CD4-positive, alpha-beta T cell treated with Interleukin-6 for 4 hours (primary cell): ENCODE results near the gene FOXO6.

Experiments used
- DNase-seq: peaks from one replicate; pipeline ENCODE4 v3.0.0-alpha.2; 2020; ENCODE audit warnings: mixed read lengths

Gene FOXO6

GRCh38 chr1:41360786-41361494 lies at the start of gene FOXO6:
TSS of gene FOXO6 (plus strand) at chr1:41361434.
- peak; percentile 97 for DNase-seq

- DNase-seq = no peak
Observed at GRCh38 chr1:41312991-41313645, 48.1 kb upstream of the FOXO6 start.

GRCh38 chr1:41313661-41314131 lies 47.5 kb upstream of the FOXO6 start:
- no peak for DNase-seq

DNA sequence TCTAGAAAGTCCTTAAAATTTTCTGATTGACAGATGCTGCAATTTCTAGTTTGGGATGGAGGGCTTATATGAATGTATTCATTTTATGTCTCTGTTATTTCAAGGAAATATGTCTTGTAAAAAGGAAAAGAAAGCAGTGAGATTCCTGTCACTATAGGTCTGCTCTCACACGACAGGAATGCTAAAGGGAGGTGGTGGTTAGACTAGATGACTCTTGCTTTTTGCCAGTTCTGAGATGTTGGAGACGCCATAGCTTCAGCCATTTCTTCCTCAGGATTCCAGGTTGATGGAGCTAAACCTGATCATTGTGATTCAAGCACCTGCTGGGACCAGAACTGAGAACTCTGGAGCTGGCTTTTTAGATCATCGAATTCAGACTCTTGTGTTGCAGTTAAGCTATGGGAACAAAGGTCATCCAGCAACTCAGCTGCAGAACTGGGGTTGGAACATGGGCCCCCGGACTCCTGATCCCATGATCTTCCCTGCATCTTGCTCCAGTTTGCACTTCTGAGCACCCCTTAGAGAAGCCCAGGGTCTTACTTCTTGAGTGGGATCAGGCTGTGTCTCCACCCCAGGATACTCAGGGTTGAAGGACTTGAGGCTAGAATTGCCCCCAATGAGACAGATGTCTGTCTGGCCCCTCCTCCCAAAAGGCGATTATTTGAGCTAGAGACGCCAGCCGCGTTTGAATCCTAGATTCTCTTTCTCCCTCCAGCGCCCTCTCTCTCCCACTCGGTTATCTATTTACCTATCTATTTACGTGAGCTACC lies 46.7 kb upstream of the FOXO6 start:
- no peak for DNase-seq

DNA sequence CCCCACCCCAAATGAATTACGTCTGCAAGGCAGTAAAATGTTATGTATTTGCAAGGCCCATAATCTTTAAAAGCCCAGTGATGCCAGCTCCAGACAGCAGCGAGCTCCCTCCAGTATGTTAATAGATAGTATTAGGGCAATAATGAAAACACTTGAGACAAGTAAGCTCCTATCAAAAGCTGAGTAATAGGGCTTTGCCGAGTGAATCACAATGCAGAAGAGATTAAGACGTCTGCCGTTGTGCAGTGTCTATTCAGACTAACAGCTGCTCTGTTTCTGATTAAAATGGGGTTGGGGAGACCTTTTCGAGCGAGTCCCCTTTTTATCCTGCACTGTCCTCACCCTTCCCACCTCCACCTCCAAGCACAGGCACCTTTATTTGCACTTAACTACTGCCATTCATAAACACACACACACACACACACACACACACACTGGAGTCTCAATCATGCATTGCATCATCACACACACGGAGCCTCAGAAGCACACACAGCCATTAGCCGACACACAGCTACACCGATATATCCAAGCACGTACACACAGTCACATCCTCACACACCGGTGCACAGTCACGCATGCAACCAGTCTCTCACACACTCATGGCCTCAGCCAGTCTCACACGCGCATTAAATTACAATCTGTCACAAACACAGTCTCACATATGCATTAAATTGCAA lies 46.0 kb upstream of the FOXO6 start:
- DNase-seq = no peak

GRCh38 chr1:41315871-41316270 lies 45.4 kb upstream of the FOXO6 start:
- DNase-seq = no peak

DNA sequence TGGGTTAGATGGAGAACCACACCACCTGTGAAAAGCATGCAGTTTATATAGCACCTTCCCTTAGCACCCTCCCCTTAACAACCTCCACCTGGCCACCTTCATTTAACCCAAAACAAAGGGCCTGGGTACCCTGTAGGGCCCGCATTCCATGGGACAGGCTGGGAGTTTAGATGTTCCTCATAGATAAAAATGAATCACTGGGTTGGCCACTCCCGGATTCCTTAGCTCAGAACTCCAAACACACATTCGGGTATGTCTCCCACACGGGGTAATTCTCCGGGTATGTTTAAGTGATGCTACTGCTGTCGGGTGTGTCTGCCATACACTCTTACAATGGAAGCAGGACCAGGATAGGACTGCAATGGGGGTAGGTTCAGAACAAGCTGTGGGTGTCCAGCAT lies 43.9 kb upstream of the FOXO6 start:
- no peak for DNase-seq

DNA sequence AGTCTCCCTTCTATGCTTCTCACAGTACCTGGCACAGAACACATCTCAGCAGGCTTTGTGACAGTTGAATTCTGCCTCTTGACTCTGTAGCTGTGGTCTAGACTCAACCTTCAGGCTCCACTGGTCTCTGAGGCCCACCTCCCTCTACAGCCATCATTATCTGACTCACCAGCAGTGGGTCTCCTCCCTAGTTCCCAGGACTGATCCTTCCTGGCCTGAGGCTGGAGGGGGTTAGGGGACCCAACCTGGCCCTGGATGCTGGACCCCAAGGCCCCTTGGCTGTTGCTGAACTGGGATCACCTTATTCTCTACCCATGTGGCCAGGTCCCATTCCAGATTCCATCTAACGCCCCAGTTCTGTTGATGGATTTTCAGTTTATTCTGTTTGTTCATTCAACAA lies 43.1 kb upstream of the FOXO6 start:
- DNase-seq = no peak

DNA sequence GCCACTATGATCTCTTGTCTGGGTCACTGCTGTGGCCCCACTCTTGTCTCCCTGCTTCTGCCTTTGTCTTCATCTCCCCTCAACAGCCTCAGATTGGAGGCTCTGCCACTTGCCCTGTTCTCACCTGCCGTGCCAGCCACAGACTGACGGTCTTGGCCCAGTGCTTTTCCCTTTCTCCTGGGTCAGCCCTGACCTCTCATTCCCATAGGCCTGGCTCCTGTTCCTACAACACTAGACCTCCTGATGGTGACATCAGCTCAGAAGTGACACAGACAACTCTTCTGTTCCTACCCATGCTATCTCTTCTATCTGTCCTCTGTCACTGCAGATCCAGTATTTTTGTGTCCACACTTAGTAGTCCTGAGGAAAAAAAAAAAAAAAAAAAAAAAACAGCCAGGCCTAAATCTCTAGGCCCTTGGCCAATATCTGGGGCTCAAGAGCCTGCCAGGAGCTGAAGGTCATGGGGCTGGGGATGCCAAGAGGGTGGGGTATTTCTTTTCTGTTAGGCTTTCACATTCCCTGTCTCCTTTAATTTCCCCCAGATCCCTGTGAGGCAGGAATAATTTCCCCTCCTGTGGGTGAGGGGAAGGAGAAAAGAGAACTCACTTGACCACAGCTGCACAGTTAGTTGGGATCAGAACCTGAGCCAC lies 42.0 kb upstream of the FOXO6 start:
- DNase-seq = no peak

DNA sequence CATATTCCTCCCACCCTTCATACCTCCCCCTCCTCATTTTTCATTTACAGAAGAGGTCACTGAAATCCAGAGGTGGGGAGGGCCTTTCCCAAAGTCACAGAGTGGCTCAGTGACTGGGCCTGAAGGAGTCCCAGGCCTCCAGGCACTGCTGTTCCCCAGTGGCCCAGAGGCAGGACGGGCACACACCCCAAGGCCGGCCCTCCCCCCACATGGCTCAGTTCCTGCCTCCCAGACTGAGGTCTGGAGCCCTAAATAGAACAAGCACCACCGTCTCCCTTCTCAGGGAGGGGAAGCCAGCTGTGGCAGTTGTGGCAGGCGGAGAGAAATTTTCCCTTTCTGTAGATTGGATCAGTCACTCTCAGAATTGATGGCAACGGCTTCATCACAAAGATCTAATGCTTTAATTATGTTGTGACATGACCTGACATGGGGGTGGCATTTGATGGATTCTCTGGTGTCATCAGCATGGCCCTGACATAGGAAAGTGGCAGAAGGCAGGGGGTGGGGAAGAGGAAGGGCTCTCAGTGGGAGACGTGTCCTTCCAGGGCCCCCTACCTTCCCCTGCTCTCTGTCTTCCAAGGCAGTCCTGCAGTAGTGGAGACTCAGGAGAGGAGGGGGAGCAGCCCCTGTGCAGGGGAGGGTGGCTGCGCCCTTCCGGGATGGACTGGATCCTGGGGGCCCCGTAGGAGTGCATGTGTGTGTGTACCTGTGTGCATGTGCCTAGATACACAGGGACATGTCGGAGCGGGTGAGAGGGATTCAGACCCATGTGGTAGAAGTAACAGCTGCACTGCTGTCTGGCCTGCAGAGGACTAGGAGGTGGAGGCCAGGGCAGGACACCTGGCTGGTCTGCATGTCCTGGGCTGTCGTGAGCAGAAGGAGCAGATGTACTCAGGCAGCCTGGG lies 41.2 kb upstream of the FOXO6 start:
- DNase-seq = no peak

GRCh38 chr1:41320895-41321676 lies 40.1 kb upstream of the FOXO6 start:
- no peak for DNase-seq

- no peak for DNase-seq
Observed at GRCh38 chr1:41322101-41322661, 39.1 kb upstream of the FOXO6 start.

GRCh38 chr1:41322835-41323234 lies 38.4 kb upstream of the FOXO6 start:
- DNase-seq = peak; percentile 33

- DNase-seq = no peak
Observed at GRCh38 chr1:41323243-41323642, 38.0 kb upstream of the FOXO6 start.

DNA sequence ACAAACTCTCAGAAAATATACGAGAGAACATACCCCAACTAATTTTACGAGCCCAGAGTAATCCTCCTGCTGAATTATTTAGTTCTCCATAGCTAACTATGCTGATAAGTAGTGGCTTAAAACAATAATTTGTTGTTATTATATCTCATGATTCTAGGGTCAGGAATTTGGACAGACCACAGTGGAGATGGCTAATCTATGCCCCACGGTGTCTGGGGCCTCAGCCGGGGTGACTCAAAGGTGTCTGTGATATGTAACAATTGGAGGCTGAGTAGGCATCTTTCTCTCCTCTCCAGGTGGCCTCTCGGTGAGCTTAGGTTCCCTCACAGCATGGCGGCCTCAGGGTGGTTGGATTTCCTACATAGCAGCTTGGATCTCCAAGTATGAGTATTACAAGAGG lies 35.4 kb upstream of the FOXO6 start:
- DNase-seq = no peak

GRCh38 chr1:41327383-41327999 lies 33.7 kb upstream of the FOXO6 start:
- DNase-seq = no peak

GRCh38 chr1:41328001-41328615 lies 33.1 kb upstream of the FOXO6 start:
- no peak for DNase-seq

DNA sequence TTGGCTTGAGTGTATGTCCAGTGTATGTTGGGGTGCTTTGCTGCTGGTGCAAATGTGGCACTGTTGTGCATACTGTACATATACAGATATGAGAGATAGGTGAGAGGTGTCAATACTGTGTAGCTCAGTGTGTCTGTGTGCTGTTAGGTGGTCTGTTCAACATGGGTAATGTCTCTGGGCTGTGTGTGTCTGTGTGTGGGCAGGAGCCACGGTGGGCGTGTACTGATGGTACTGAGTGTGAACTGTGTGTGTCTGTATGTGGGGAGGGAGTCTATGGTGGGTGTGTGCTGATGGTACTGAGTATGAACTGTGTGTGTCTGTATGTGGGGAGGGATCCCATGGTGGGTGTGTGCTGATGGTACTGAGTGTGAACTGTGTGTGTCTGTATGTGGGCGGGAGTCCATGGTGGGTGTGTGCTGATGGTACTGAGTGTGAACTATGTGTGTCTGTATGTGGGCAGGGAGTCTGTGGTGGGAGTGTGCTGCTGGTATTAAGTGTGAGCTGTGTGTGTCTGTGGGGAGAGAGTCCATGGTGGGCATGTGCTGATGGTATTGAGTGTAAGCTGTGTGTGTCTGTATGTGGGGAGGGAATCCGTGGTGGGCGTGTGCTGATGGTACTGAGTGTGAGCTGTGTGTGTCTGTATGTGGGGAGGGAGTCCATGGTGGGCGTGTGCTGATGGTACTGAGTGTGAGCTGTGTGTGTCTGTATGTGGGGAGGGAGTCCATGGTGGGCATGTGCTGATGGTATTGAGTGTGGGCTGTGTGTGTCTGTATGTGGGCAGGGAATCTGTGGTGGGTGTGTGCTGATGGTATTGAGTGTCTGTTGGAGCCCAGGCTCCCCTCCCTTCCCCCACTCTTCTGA lies 32.2 kb upstream of the FOXO6 start:
- DNase-seq = no peak
